ENCODE data around the gene EBF3. TPM values are rescaled to one million over a fixed set of nuclear protein-coding genes. Genes with fewer than 3 reads are reported as not detected.

The EBF3 gene
- total RNA-seq, 1 experiment from 2014 or later = 0.22 TPM

- Histone ChIP-seq H3K56ac (ENCODE audit: insufficient read length, low read depth, low read length) (no peak overlapping the region), H3K27ac (ENCODE audit: insufficient read length, low read depth, low read length) (no peak overlapping the region), H3K4me1 (ENCODE audit: insufficient read depth, low read length) (no peaks in the 10 kb centered on the region), H2BK15ac (ENCODE audit: low read depth, low read length) (no peak overlapping the region), H3K14ac (ENCODE audit: insufficient read depth, low read length) (no peak overlapping the region), H2BK5ac (ENCODE audit: insufficient read length, low read length) (no peak overlapping the region), H3K18ac (ENCODE audit: insufficient read length, low read depth, low read length) (no peak overlapping the region), H3K9me3 (ENCODE audit: control insufficient read depth, low read depth, low read length) (no peaks in the 10 kb centered on the region), H4K20me1 (ENCODE audit: control insufficient read depth, insufficient read depth, insufficient read length) (no peaks in the 10 kb centered on the region), H2AK5ac (ENCODE audit: insufficient read length, low read length) (no peak overlapping the region), H2BK120ac (ENCODE audit: low read depth, low read length, poor library complexity, severe bottlenecking) (no peak overlapping the region), H3T11ph (ENCODE audit: low read length) (no peak overlapping the region), H3K9ac (ENCODE audit: extremely low read depth, insufficient read length, low read length) (no peak overlapping the region), H2BK20ac (ENCODE audit: low read depth, low read length, poor library complexity, severe bottlenecking) (no peak overlapping the region), H3K79me1 (ENCODE audit: insufficient read depth, low read depth, low read length, poor library complexity, severe bottlenecking) (no peaks in the 10 kb centered on the region), H4K5ac (ENCODE audit: insufficient read length, low read depth, low read length) (no peak overlapping the region), H3K79me2 (ENCODE audit: insufficient read depth, low read length) (no peaks in the 10 kb centered on the region), H4K91ac (ENCODE audit: insufficient read length, low read depth, low read length) (no peak overlapping the region), H3K4ac (ENCODE audit: low read depth, low read length) (no peak overlapping the region), H3K27me3 (ENCODE audit: insufficient read depth, low read length) (no peaks in the 10 kb centered on the region), H2BK12ac (ENCODE audit: insufficient read length, low read depth, low read length) (no peak overlapping the region), H3K23ac (ENCODE audit: insufficient read length, low read depth, low read length) (no peak overlapping the region), H4K8ac (replicated peaks; ENCODE audit: insufficient read length, low read depth, low read length) (no peak overlapping the region), H3K4me2 (ENCODE audit: insufficient read depth, insufficient read length, low read length) (no peak overlapping the region), H3K23me2 (ENCODE audit: insufficient read length, low read depth, low read length, poor library complexity, severe bottlenecking) (no peaks in the 10 kb centered on the region), H2AFZ (ENCODE audit: low read length) (no peak overlapping the region)
- H3K9me3 Mint-ChIP-seq = no peaks in the 10 kb centered on the region
- DNase-seq = no peak
- WGBS (ENCODE audit: extremely low coverage, insufficient read length, low lambda C conversion rate) = no CpG with 5 or more reads among the region's 2 CpGs
- H3K4me1 Mint-ChIP-seq = peaks cover 31 to 48% of the 10 kb centered on the region in 2 experiments
- H3K27me3 Mint-ChIP-seq (ENCODE audit: low read depth) = peaks cover 6% of the 10 kb centered on the region
- H3K27ac Mint-ChIP-seq = no peak overlapping the region
- TF ChIP-seq CTCF (conservative IDR thresholded peaks at IDR 0.05) = no peak
- H3K36me3 Mint-ChIP-seq (ENCODE audit: insufficient read depth in 1 of 3, low read depth in 3 of 3) = no peaks in the 10 kb centered on the region
- no peak overlapping the region for H3K4me3 Mint-ChIP-seq
Observed at GRCh38 chr10:129865960-129866359, 98.1 kb downstream of the EBF3 start.
